ENCODE results near the gene NECTIN4.

GRCh38 chr1:161094481-161094880, 5.1 kb upstream of the NECTIN4 start:
- TF ChIP-seq CTCF (IDR thresholded peaks at IDR 0.05) (no peak), POLR2AphosphoS5 (IDR thresholded peaks at IDR 0.05) (no peak), POLR2A (IDR thresholded peaks at IDR 0.05) (no peak), EP300 (IDR thresholded peaks at IDR 0.05) (no peak)
